Measurements from ENCODE around the gene ACAD10. TPM values are rescaled to one million over a fixed set of nuclear protein-coding genes. Genes with fewer than 3 reads are reported as not detected.
A peak's percentile ranks its signal among the peaks of the same experiment; 100 is the strongest.

ACAD10 gene
- total RNA-seq, 1 donor: 18.1 TPM

DNA sequence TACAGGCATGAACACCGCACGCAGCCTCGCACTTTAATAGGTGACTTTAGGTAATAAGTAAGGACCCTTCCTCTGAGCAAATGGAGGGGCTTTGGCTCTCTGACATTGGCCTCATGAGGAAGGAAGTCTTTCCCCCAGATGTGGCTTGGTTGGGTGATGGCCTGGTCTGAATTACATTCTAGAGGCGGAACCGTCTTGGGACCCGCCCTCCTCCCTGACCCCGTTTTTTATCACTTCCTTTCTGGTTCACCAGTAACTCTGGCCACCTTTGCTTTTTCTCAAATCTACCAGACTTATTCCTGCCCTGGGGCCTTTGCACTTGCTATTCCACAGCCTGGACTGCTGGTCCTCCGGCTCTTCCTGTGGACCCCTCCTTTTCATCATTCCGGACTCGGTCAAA lies 94.3 kb downstream of the ACAD10 start:
- Histone ChIP-seq H3K36me3 (ENCODE audit: insufficient read depth, low read length) (no peaks in the 10 kb centered on the region), H3K27me3 (ENCODE audit: insufficient read depth, low read length) (no peaks in the 10 kb centered on the region), H2AFZ (ENCODE audit: low read length) (no peak overlapping the region), H3K79me2 (ENCODE audit: insufficient read depth, low read length) (no peaks in the 10 kb centered on the region), H3K4me3 (ENCODE audit: insufficient read depth, low read length) (no peak overlapping the region), H4K20me1 (ENCODE audit: insufficient read depth, low read length) (no peaks in the 10 kb centered on the region), H3K4me1 (ENCODE audit: insufficient read depth, low read length) (peaks cover 12% of the 10 kb centered on the region), H3K9me3 (ENCODE audit: low read depth, low read length) (peaks cover 2% of the 10 kb centered on the region), H3K27ac (ENCODE audit: low read depth, low read length) (no peak overlapping the region), H3K4me2 (ENCODE audit: insufficient read depth, low read length) (no peak overlapping the region)
- TF ChIP-seq CTCF (IDR thresholded peaks at IDR 0.05; ENCODE audit: extremely low read depth, low read depth, low read length): no peak
- peak; percentile 39 for DNase-seq (ENCODE audit: insufficient read length, low spot score, missing footprints)

DNA sequence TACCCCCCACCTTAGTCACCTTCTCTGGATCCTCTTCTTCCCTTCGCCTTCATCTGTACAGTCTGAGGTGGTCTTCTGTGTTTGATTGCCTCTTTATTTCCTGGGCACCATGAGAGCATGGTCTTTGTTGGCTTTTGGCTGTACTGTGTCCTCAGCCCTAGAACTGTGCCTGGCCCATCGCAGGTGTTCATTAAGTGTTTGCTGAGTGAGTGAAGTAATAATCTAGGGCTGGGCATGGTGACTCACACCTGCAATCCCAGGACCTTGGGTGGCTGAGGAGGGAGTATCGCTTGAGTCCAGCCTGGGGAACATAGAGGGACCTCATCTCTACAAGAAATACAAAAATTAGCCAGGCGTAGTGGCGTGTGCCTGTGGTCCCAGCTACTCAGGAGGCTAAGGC lies 94.8 kb downstream of the ACAD10 start:
- Histone ChIP-seq H4K20me1 (ENCODE audit: insufficient read depth, low read length) (no peaks in the 10 kb centered on the region), H3K27ac (ENCODE audit: low read depth, low read length) (no peak overlapping the region), H3K79me2 (ENCODE audit: insufficient read depth, low read length) (no peaks in the 10 kb centered on the region), H3K27me3 (ENCODE audit: insufficient read depth, low read length) (no peaks in the 10 kb centered on the region), H3K4me1 (ENCODE audit: insufficient read depth, low read length) (peaks cover 12% of the 10 kb centered on the region), H3K9me3 (ENCODE audit: low read depth, low read length) (peaks cover 2% of the 10 kb centered on the region), H3K36me3 (ENCODE audit: insufficient read depth, low read length) (no peaks in the 10 kb centered on the region), H3K4me2 (ENCODE audit: insufficient read depth, low read length) (no peak overlapping the region), H3K4me3 (ENCODE audit: insufficient read depth, low read length) (no peak overlapping the region), H2AFZ (ENCODE audit: low read length) (no peak overlapping the region)
- no peak for TF ChIP-seq CTCF (IDR thresholded peaks at IDR 0.05; ENCODE audit: extremely low read depth, low read depth, low read length)
- no peak for DNase-seq (ENCODE audit: insufficient read length, low spot score, missing footprints)

DNA sequence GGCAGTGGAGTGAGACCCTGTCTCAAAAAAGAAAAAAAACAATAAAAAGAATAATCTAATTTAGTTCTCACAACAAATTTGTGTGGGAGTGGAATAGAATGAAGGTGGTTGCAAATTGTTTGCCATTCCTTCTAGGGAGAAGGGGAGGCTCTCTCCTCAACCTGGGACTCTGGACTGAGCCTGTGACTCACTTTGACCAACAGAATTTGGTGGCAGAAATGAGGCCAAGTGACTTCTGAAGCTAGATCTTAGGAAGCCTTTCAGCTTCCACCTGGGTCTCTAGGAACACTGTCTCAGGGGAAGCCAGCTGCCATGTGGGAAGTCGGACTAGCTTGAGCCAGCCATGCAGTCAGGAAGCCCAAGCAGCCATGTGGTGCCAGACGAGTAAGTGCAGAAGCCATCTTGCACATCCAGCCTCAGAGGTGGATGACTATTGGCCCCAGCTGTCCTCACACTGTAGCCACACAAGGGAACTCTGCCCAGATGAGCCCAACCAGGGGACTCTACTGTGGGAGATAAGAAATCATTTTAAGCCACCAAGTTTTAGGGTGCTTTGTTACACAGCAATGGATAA lies 95.3 kb downstream of the ACAD10 start:
- TF ChIP-seq CTCF (IDR thresholded peaks at IDR 0.05; ENCODE audit: extremely low read depth, low read depth, low read length): no peak

DNA sequence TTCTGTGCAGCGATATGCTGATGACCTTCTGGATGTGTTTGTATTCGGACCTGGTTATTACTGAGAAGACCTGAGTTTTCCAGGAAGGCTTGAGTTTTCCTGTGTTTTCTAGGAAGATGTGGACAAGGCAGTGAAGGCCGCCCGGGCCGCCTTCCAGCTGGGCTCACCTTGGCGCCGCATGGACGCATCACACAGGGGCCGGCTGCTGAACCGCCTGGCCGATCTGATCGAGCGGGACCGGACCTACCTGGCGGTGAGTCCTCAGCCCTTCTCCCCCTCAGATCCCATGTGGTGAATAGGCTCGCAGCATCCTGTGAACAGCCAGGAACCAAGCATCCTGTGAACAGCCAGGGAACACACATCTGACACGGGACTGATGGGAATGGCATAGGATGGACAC lies 97.2 kb downstream of the ACAD10 start:
- Histone ChIP-seq H4K20me1 (ENCODE audit: insufficient read depth, low read length) (no peaks in the 10 kb centered on the region), H3K36me3 (ENCODE audit: insufficient read depth, low read length) (no peaks in the 10 kb centered on the region), H3K4me3 (ENCODE audit: insufficient read depth, low read length) (no peak overlapping the region), H3K27ac (ENCODE audit: low read depth, low read length) (no peak overlapping the region), H3K27me3 (ENCODE audit: insufficient read depth, low read length) (no peaks in the 10 kb centered on the region), H3K79me2 (ENCODE audit: insufficient read depth, low read length) (no peaks in the 10 kb centered on the region), H3K9me3 (ENCODE audit: low read depth, low read length) (peaks cover 2% of the 10 kb centered on the region), H3K4me1 (ENCODE audit: insufficient read depth, low read length) (peaks cover 9% of the 10 kb centered on the region), H2AFZ (ENCODE audit: low read length) (no peak overlapping the region), H3K4me2 (ENCODE audit: insufficient read depth, low read length) (no peak overlapping the region)
- no peak for TF ChIP-seq CTCF (IDR thresholded peaks at IDR 0.05; ENCODE audit: extremely low read depth, low read depth, low read length)
- DNase-seq (ENCODE audit: insufficient read length, low spot score, missing footprints): no peak

More for the DNA sequence above, 95.3 kb downstream of the ACAD10 start:
- Histone ChIP-seq H3K27me3 (ENCODE audit: insufficient read depth, low read length) (no peaks in the 10 kb centered on the region), H4K20me1 (ENCODE audit: insufficient read depth, low read length) (no peaks in the 10 kb centered on the region), H3K9me3 (ENCODE audit: low read depth, low read length) (peaks cover 2% of the 10 kb centered on the region), H3K4me1 (ENCODE audit: insufficient read depth, low read length) (peaks cover 9% of the 10 kb centered on the region), H3K4me3 (ENCODE audit: insufficient read depth, low read length) (no peak overlapping the region), H2AFZ (ENCODE audit: low read length) (no peak overlapping the region), H3K36me3 (ENCODE audit: insufficient read depth, low read length) (no peaks in the 10 kb centered on the region), H3K79me2 (ENCODE audit: insufficient read depth, low read length) (no peaks in the 10 kb centered on the region), H3K27ac (ENCODE audit: low read depth, low read length) (no peak overlapping the region), H3K4me2 (ENCODE audit: insufficient read depth, low read length) (no peak overlapping the region)
- DNase-seq (ENCODE audit: insufficient read length, low spot score, missing footprints): no peak
